ENCODE data around the gene CDKN1B.
A peak's percentile ranks its signal among the peaks of the same experiment; 100 is the strongest.

Gene CDKN1B

GRCh38 chr12:12719496-12719895, 2.3 kb downstream of the CDKN1B start:
- Histone ChIP-seq H3K9me3 (ENCODE audit: control insufficient read depth, low read depth, low read length) (no peaks in the 10 kb centered on the region), H3K4me1 (ENCODE audit: control insufficient read depth, low read depth, low read length) (peaks cover 38% of the 10 kb centered on the region), H3K27me3 (ENCODE audit: control insufficient read depth, insufficient read depth, low read length) (peaks cover 88% of the 10 kb centered on the region), H3K27ac (ENCODE audit: low read length) (no peak overlapping the region), H3K9ac (ENCODE audit: low read length) (no peak overlapping the region), H3K36me3 (ENCODE audit: control insufficient read depth, low read depth, low read length) (peaks cover 20% of the 10 kb centered on the region), H3K4me3 (ENCODE audit: low read length) (peak overlapping the region; percentile 70)

GRCh38 chr12:12720052-12720451, 2.9 kb downstream of the CDKN1B start:
- Histone ChIP-seq H3K27me3 (ENCODE audit: control insufficient read depth, insufficient read depth, low read length) (peaks cover 84% of the 10 kb centered on the region), H3K4me3 (ENCODE audit: low read length) (no peak overlapping the region), H3K9ac (ENCODE audit: low read length) (no peak overlapping the region), H3K27ac (ENCODE audit: low read length) (no peak overlapping the region), H3K36me3 (ENCODE audit: control insufficient read depth, low read depth, low read length) (peaks cover 20% of the 10 kb centered on the region), H3K9me3 (ENCODE audit: control insufficient read depth, low read depth, low read length) (no peaks in the 10 kb centered on the region), H3K4me1 (ENCODE audit: control insufficient read depth, low read depth, low read length) (peaks cover 32% of the 10 kb centered on the region)

- Histone ChIP-seq H3K4me1 (ENCODE audit: control insufficient read depth, low read depth, low read length) (peaks cover 26% of the 10 kb centered on the region), H3K9me3 (ENCODE audit: control insufficient read depth, low read depth, low read length) (no peaks in the 10 kb centered on the region), H3K36me3 (ENCODE audit: control insufficient read depth, low read depth, low read length) (peaks cover 20% of the 10 kb centered on the region), H3K27me3 (ENCODE audit: control insufficient read depth, insufficient read depth, low read length) (peaks cover 78% of the 10 kb centered on the region), H3K4me3 (ENCODE audit: low read length) (no peak overlapping the region), H3K9ac (ENCODE audit: low read length) (no peak overlapping the region), H3K27ac (ENCODE audit: low read length) (no peak overlapping the region)
Measured at GRCh38 chr12:12720672-12721161, 3.5 kb downstream of the CDKN1B start.

GRCh38 chr12:12721176-12721751, 4.1 kb downstream of the CDKN1B start:
- no peak overlapping the region for H3K27ac ChIP-seq (ENCODE audit: low read length)
- H3K36me3 ChIP-seq (ENCODE audit: control insufficient read depth, low read depth, low read length) = peaks cover 20% of the 10 kb centered on the region
- H3K9me3 ChIP-seq (ENCODE audit: control insufficient read depth, low read depth, low read length) = no peaks in the 10 kb centered on the region
- H3K27me3 ChIP-seq (ENCODE audit: control insufficient read depth, insufficient read depth, low read length) = peaks cover 75% of the 10 kb centered on the region
- H3K4me3 ChIP-seq (ENCODE audit: low read length) = no peak overlapping the region
- H3K9ac ChIP-seq (ENCODE audit: low read length) = no peak overlapping the region
- H3K4me1 ChIP-seq (ENCODE audit: control insufficient read depth, low read depth, low read length) = peaks cover 21% of the 10 kb centered on the region

DNA sequence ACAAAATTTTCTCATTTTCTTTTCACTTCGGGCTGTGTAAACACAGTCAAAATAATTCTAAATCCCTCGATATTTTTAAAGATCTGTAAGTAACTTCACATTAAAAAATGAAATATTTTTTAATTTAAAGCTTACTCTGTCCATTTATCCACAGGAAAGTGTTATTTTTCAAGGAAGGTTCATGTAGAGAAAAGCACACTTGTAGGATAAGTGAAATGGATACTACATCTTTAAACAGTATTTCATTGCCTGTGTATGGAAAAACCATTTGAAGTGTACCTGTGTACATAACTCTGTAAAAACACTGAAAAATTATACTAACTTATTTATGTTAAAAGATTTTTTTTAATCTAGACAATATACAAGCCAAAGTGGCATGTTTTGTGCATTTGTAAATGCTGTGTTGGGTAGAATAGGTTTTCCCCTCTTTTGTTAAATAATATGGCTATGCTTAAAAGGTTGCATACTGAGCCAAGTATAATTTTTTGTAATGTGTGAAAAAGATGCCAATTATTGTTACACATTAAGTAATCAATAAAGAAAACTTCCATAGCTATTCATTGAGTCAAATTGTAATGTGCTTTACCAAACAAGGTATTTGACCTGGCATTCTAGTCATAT, 4.8 kb downstream of the CDKN1B start:
- no peaks in the 10 kb centered on the region for H3K9me3 ChIP-seq (ENCODE audit: control insufficient read depth, low read depth, low read length)
- peaks cover 20% of the 10 kb centered on the region for H3K36me3 ChIP-seq (ENCODE audit: control insufficient read depth, low read depth, low read length)
- peaks cover 77% of the 10 kb centered on the region for H3K27me3 ChIP-seq (ENCODE audit: control insufficient read depth, insufficient read depth, low read length)
- H3K9ac ChIP-seq (ENCODE audit: low read length) = no peak overlapping the region
- H3K4me3 ChIP-seq (ENCODE audit: low read length) = no peak overlapping the region
- no peak overlapping the region for H3K27ac ChIP-seq (ENCODE audit: low read length)
- peaks cover 25% of the 10 kb centered on the region for H3K4me1 ChIP-seq (ENCODE audit: control insufficient read depth, low read depth, low read length)

- H3K4me3 ChIP-seq (ENCODE audit: low read length) = peak overlapping the region; percentile 89
- H3K27ac ChIP-seq (ENCODE audit: low read length) = no peak overlapping the region
- no peaks in the 10 kb centered on the region for H3K9me3 ChIP-seq (ENCODE audit: control insufficient read depth, low read depth, low read length)
- peaks cover 20% of the 10 kb centered on the region for H3K36me3 ChIP-seq (ENCODE audit: control insufficient read depth, low read depth, low read length)
- H3K27me3 ChIP-seq (ENCODE audit: control insufficient read depth, insufficient read depth, low read length) = peaks cover 83% of the 10 kb centered on the region
- no peak overlapping the region for H3K9ac ChIP-seq (ENCODE audit: low read length)
- peaks cover 25% of the 10 kb centered on the region for H3K4me1 ChIP-seq (ENCODE audit: control insufficient read depth, low read depth, low read length)
Measured at GRCh38 chr12:12722435-12723148, 5.4 kb downstream of the CDKN1B start.

DNA sequence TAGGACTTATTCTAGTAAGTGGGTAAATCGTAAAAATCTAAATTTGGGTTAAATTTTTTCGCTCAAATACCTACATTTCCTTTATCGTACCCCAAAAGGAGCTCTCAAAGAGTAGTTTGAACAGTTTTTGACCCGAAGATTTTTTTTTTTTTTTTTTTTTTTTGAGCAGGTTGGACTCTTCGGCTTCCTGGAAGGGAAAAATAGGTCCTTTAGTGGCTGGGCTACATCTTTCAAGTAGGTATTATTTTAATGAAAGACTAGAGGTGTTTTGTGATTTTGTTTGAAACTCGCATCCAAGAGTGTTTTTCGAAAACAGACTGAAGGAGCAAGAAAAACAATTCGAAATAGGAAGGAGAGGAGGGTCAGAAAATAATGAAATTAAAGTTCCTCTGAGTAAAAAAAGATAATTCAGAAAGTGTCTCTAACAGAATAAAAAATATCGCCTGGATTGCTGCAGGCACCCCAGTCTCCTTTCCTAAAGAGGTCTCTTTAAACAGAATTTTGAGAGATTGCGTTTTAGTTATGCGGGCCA, 6.0 kb downstream of the CDKN1B start:
- no peak overlapping the region for H3K27ac ChIP-seq (ENCODE audit: low read length)
- H3K9me3 ChIP-seq (ENCODE audit: control insufficient read depth, low read depth, low read length) = no peaks in the 10 kb centered on the region
- H3K4me3 ChIP-seq (ENCODE audit: low read length) = peak overlapping the region; percentile 89
- peaks cover 20% of the 10 kb centered on the region for H3K36me3 ChIP-seq (ENCODE audit: control insufficient read depth, low read depth, low read length)
- H3K27me3 ChIP-seq (ENCODE audit: control insufficient read depth, insufficient read depth, low read length) = peaks cover 81% of the 10 kb centered on the region
- H3K4me1 ChIP-seq (ENCODE audit: control insufficient read depth, low read depth, low read length) = peaks cover 25% of the 10 kb centered on the region
- H3K9ac ChIP-seq (ENCODE audit: low read length) = peak overlapping the region; percentile 78

GRCh38 chr12:12723681-12724420, 6.7 kb downstream of the CDKN1B start:
- H3K27ac ChIP-seq (ENCODE audit: low read length) = no peak overlapping the region
- peaks cover 23% of the 10 kb centered on the region for H3K4me1 ChIP-seq (ENCODE audit: control insufficient read depth, low read depth, low read length)
- peak overlapping the region; percentile 78 for H3K9ac ChIP-seq (ENCODE audit: low read length)
- no peaks in the 10 kb centered on the region for H3K9me3 ChIP-seq (ENCODE audit: control insufficient read depth, low read depth, low read length)
- H3K36me3 ChIP-seq (ENCODE audit: control insufficient read depth, low read depth, low read length) = peaks cover 20% of the 10 kb centered on the region
- peak overlapping the region; percentile 89 for H3K4me3 ChIP-seq (ENCODE audit: low read length)
- peaks cover 75% of the 10 kb centered on the region for H3K27me3 ChIP-seq (ENCODE audit: control insufficient read depth, insufficient read depth, low read length)

DNA sequence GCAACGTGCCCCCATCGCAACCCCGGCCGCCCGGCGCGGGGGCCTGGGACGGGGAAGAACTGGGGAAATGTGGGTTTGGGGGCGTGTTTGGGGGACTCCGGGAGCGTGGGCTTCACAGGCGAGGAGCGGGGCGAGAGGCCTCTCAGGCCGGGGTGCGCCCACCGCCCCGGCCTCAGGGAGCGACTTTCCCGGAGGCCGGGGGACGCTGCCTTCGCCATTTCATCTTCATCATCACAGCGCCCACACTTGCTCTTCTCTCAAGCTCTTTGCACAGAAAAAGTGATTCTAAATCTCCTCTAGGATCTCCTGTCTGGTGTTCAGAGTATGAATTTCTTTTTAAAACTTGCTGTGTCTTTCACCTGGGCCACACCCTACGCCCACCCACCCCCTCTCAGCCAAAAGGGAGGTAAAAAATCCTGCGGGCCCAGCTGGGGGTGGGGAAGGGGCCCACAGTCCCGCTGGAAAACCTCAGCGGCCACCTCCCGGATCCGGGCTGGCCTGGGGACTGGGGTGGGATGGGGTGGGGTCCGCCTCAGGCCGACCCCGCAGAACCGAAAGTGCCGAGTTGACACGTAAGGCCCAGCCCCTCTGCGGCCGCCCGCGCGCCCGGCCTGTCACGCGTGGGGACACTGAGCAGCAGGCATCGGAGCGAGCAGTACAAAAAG, 7.4 kb downstream of the CDKN1B start:
- Histone ChIP-seq H3K36me3 (ENCODE audit: control insufficient read depth, low read depth, low read length) (peaks cover 16% of the 10 kb centered on the region), H3K9me3 (ENCODE audit: control insufficient read depth, low read depth, low read length) (no peaks in the 10 kb centered on the region), H3K4me1 (ENCODE audit: control insufficient read depth, low read depth, low read length) (peaks cover 16% of the 10 kb centered on the region), H3K4me3 (ENCODE audit: low read length) (peak overlapping the region; percentile 89), H3K9ac (ENCODE audit: low read length) (peak overlapping the region; percentile 78), H3K27me3 (ENCODE audit: control insufficient read depth, insufficient read depth, low read length) (peaks cover 68% of the 10 kb centered on the region), H3K27ac (ENCODE audit: low read length) (no peak overlapping the region)

GRCh38 chr12:12725086-12725955, 8.2 kb downstream of the CDKN1B start:
- Histone ChIP-seq H3K36me3 (ENCODE audit: control insufficient read depth, low read depth, low read length) (peaks cover 11% of the 10 kb centered on the region), H3K9me3 (ENCODE audit: control insufficient read depth, low read depth, low read length) (no peaks in the 10 kb centered on the region), H3K9ac (ENCODE audit: low read length) (peak overlapping the region; percentile 78), H3K4me3 (ENCODE audit: low read length) (peak overlapping the region; percentile 89), H3K27ac (ENCODE audit: low read length) (no peak overlapping the region), H3K27me3 (ENCODE audit: control insufficient read depth, insufficient read depth, low read length) (peaks cover 60% of the 10 kb centered on the region), H3K4me1 (ENCODE audit: control insufficient read depth, low read depth, low read length) (peaks cover 15% of the 10 kb centered on the region)

Data from iPS-18a (cell line).